ENCODE results near the gene KCND2. TPM values are rescaled to one million over a fixed set of nuclear protein-coding genes. Genes with fewer than 3 reads are reported as not detected.

KCND2 gene
- polyA plus RNA-seq, 2 of the 4 experiments (the other 2 are of a cell fraction): 0.01 TPM; not detected in 1

GRCh38 chr7:120273476-120273975, 551 bp downstream of the KCND2 start:
- H3K9me3 ChIP-seq: no peaks in the 10 kb centered on the region
- DNase-seq (ENCODE audit: low read depth in 1 of 2, low spot score in 1 of 2): peak in 1 of 2 experiments; percentile 6
- 13% methylated on average over 34 of the region's 38 CpGs for WGBS (ENCODE audit: missing lambda C conversion rate)
- peak overlapping the region; percentile 40 for H3K4me3 ChIP-seq
- peak overlapping the region; percentile 97 for H3K4me2 ChIP-seq
- no peak for TF ChIP-seq FOSB (CRISPR knock-in tag; IDR thresholded peaks at IDR 0.05)
- TF ChIP-seq CBX8 (IDR thresholded peaks at IDR 0.05): no peak
- no peak for TF ChIP-seq HOXB13 (CRISPR knock-in tag; IDR thresholded peaks at IDR 0.05; ENCODE audit: low read depth)
- TF ChIP-seq BHLHE40 (IDR thresholded peaks at IDR 0.05; ENCODE audit: low read depth, low read length): no peak
- no peak for TF ChIP-seq HEYL (CRISPR knock-in tag; IDR thresholded peaks at IDR 0.05)
- TF ChIP-seq, protein P1, sequence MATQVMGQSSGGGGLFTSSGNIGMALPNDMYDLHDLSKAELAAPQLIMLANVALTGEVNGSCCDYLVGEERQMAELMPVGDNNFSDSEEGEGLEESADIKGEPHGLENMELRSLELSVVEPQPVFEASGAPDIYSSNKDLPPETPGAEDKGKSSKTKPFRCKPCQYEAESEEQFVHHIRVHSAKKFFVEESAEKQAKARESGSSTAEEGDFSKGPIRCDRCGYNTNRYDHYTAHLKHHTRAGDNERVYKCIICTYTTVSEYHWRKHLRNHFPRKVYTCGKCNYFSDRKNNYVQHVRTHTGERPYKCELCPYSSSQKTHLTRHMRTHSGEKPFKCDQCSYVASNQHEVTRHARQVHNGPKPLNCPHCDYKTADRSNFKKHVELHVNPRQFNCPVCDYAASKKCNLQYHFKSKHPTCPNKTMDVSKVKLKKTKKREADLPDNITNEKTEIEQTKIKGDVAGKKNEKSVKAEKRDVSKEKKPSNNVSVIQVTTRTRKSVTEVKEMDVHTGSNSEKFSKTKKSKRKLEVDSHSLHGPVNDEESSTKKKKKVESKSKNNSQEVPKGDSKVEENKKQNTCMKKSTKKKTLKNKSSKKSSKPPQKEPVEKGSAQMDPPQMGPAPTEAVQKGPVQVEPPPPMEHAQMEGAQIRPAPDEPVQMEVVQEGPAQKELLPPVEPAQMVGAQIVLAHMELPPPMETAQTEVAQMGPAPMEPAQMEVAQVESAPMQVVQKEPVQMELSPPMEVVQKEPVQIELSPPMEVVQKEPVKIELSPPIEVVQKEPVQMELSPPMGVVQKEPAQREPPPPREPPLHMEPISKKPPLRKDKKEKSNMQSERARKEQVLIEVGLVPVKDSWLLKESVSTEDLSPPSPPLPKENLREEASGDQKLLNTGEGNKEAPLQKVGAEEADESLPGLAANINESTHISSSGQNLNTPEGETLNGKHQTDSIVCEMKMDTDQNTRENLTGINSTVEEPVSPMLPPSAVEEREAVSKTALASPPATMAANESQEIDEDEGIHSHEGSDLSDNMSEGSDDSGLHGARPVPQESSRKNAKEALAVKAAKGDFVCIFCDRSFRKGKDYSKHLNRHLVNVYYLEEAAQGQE (IDR thresholded peaks at IDR 0.05): no peak
- no peak for TF ChIP-seq PHF8 (IDR thresholded peaks at IDR 0.05; ENCODE audit: borderline replicate concordance, low read depth)
- no peak for TF ChIP-seq NPAS2 (CRISPR knock-in tag; IDR thresholded peaks at IDR 0.05; ENCODE audit: borderline replicate concordance)
- TF ChIP-seq ZSCAN20 (CRISPR knock-in tag; IDR thresholded peaks at IDR 0.05): no peak
- TF ChIP-seq, protein P2, sequence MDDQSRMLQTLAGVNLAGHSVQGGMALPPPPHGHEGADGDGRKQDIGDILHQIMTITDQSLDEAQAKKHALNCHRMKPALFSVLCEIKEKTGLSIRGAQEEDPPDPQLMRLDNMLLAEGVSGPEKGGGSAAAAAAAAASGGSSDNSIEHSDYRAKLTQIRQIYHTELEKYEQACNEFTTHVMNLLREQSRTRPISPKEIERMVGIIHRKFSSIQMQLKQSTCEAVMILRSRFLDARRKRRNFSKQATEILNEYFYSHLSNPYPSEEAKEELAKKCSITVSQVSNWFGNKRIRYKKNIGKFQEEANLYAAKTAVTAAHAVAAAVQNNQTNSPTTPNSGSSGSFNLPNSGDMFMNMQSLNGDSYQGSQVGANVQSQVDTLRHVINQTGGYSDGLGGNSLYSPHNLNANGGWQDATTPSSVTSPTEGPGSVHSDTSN (IDR thresholded peaks at IDR 0.05): no peak
- TF ChIP-seq FOSL2 (IDR thresholded peaks at IDR 0.05): no peak
- no peak for TF ChIP-seq FOSL2 (CRISPR knock-in tag; IDR thresholded peaks at IDR 0.05)
- TF ChIP-seq RCOR1 (IDR thresholded peaks at IDR 0.05; ENCODE audit: low read depth, low read length): no peak
- no peak for TF ChIP-seq CEBPB (IDR thresholded peaks at IDR 0.05)
- TF ChIP-seq KDM5A (IDR thresholded peaks at IDR 0.05): no peak
- TF ChIP-seq, protein P3, sequence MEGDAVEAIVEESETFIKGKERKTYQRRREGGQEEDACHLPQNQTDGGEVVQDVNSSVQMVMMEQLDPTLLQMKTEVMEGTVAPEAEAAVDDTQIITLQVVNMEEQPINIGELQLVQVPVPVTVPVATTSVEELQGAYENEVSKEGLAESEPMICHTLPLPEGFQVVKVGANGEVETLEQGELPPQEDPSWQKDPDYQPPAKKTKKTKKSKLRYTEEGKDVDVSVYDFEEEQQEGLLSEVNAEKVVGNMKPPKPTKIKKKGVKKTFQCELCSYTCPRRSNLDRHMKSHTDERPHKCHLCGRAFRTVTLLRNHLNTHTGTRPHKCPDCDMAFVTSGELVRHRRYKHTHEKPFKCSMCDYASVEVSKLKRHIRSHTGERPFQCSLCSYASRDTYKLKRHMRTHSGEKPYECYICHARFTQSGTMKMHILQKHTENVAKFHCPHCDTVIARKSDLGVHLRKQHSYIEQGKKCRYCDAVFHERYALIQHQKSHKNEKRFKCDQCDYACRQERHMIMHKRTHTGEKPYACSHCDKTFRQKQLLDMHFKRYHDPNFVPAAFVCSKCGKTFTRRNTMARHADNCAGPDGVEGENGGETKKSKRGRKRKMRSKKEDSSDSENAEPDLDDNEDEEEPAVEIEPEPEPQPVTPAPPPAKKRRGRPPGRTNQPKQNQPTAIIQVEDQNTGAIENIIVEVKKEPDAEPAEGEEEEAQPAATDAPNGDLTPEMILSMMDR (IDR thresholded peaks at IDR 0.05): no peak
- TF ChIP-seq, protein P4, sequence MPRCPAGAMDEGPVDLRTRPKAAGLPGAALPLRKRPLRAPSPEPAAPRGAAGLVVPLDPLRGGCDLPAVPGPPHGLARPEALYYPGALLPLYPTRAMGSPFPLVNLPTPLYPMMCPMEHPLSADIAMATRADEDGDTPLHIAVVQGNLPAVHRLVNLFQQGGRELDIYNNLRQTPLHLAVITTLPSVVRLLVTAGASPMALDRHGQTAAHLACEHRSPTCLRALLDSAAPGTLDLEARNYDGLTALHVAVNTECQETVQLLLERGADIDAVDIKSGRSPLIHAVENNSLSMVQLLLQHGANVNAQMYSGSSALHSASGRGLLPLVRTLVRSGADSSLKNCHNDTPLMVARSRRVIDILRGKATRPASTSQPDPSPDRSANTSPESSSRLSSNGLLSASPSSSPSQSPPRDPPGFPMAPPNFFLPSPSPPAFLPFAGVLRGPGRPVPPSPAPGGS (IDR thresholded peaks at IDR 0.05): no peak
- no peak for TF ChIP-seq NFE2L2 (conservative IDR thresholded peaks at IDR 0.05; ENCODE audit: low read length)
- no peak for FAIRE-seq
- ATAC-seq: peak; percentile 48 to 59; a peak in 4 of 6 replicates
- ChIA-PET CTCF (interaction anchor here (0.9 kb wide), 1 partner anchor 8 kb away, joined by 5 read pairs; no protein-coding TSS in a partner anchor), POLR2A (no interaction called here)
- H3K4me1 ChIP-seq: peaks cover 8% of the 10 kb centered on the region
- no peak overlapping the region for H3K27ac ChIP-seq

DNA sequence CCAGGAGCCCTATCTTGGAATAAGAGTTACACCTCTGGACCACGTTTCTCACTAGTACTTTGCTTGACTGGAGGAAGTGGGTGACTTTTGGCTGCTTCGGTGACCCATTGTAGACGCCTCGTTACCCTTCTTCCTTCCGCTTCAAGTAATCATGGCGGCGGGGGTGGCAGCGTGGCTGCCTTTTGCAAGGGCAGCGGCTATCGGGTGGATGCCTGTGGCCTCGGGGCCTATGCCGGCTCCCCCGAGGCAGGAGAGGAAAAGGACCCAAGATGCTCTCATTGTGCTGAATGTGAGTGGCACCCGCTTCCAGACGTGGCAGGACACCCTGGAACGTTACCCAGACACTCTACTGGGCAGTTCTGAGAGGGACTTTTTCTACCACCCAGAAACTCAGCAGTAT, 1.5 kb downstream of the KCND2 start:
- ChIA-PET CTCF (no interaction called here), POLR2A (no interaction called here)
- WGBS (ENCODE audit: missing lambda C conversion rate): 82% methylated on average over 14 of the region's 16 CpGs
- H3K27ac ChIP-seq: no peak overlapping the region
- H3K4me1 ChIP-seq: peaks cover 8% of the 10 kb centered on the region
- no peak overlapping the region for H3K4me2 ChIP-seq
- H3K4me3 ChIP-seq: no peak overlapping the region
- no peak for FAIRE-seq
- no peak for DNase-seq (ENCODE audit: low read depth in 1 of 2, low spot score in 1 of 2)
- no peak for ATAC-seq
- H3K9me3 ChIP-seq: no peaks in the 10 kb centered on the region
- no peak for TF ChIP-seq TP53 (CRISPR knock-in tag; IDR thresholded peaks at IDR 0.05)
- TF ChIP-seq RFX5 (IDR thresholded peaks at IDR 0.05): no peak
- TF ChIP-seq, protein P5, sequence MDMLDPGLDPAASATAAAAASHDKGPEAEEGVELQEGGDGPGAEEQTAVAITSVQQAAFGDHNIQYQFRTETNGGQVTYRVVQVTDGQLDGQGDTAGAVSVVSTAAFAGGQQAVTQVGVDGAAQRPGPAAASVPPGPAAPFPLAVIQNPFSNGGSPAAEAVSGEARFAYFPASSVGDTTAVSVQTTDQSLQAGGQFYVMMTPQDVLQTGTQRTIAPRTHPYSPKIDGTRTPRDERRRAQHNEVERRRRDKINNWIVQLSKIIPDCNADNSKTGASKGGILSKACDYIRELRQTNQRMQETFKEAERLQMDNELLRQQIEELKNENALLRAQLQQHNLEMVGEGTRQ (IDR thresholded peaks at IDR 0.05): no peak
- TF ChIP-seq MAX (IDR thresholded peaks at IDR 0.05): no peak
- TF ChIP-seq HOXB5 (CRISPR knock-in tag; IDR thresholded peaks at IDR 0.05): no peak
- no peak for TF ChIP-seq EHMT2 (IDR thresholded peaks at IDR 0.05; ENCODE audit: low read depth)
- TF ChIP-seq HES2 (IDR thresholded peaks at IDR 0.05): no peak
- TF ChIP-seq, protein P2 (IDR thresholded peaks at IDR 0.05): no peak
- TF ChIP-seq, protein P6, sequence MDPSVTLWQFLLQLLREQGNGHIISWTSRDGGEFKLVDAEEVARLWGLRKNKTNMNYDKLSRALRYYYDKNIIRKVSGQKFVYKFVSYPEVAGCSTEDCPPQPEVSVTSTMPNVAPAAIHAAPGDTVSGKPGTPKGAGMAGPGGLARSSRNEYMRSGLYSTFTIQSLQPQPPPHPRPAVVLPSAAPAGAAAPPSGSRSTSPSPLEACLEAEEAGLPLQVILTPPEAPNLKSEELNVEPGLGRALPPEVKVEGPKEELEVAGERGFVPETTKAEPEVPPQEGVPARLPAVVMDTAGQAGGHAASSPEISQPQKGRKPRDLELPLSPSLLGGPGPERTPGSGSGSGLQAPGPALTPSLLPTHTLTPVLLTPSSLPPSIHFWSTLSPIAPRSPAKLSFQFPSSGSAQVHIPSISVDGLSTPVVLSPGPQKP (IDR thresholded peaks at IDR 0.05; ENCODE audit: low read depth, low read length): no peak
